ENCODE measurements around the gene OS9.

The OS9 gene

GRCh38 chr12:57754411-57755193 lies 60.7 kb downstream of the OS9 start, which contains the start of gene MARCHF9:
Gene MARCHF9, plus strand, starts transcription at chr12:57755103. Its CDS starts 426 bp downstream, at chr12:57755529.
- no peak for DNase-seq (ENCODE audit: low read depth)
- no peak for TF ChIP-seq CTCF (conservative IDR thresholded peaks at IDR 0.05; ENCODE audit: control insufficient read depth, insufficient read depth, low read depth, low read length)
- H3K4me3 ChIP-seq (ENCODE audit: control insufficient read depth, low read depth, low read length) = peak within 1 kb of the TSS; percentile 39

- peak overlapping the region; percentile 23 for H3K4me3 ChIP-seq (ENCODE audit: control insufficient read depth, low read depth, low read length)
- no peak for TF ChIP-seq CTCF (conservative IDR thresholded peaks at IDR 0.05; ENCODE audit: control insufficient read depth, insufficient read depth, low read depth, low read length)
- no peak for DNase-seq (ENCODE audit: low read depth)
Observed at GRCh38 chr12:57755194-57755453, 61.2 kb downstream of the OS9 start.

GRCh38 chr12:57755454-57756372 lies 61.8 kb downstream of the OS9 start:
- no peak for DNase-seq (ENCODE audit: low read depth)
- no peak for TF ChIP-seq CTCF (conservative IDR thresholded peaks at IDR 0.05; ENCODE audit: control insufficient read depth, insufficient read depth, low read depth, low read length)
- peak overlapping the region; percentile 26 for H3K4me3 ChIP-seq (ENCODE audit: control insufficient read depth, low read depth, low read length)

- DNase-seq (ENCODE audit: low read depth) = no peak
- no peak overlapping the region for H3K4me3 ChIP-seq (ENCODE audit: control insufficient read depth, low read depth, low read length)
- peak; percentile 24 for TF ChIP-seq CTCF (conservative IDR thresholded peaks at IDR 0.05; ENCODE audit: control insufficient read depth, insufficient read depth, low read depth, low read length)
Observed at GRCh38 chr12:57756406-57757341, 62.7 kb downstream of the OS9 start.

GRCh38 chr12:57757771-57758170 lies 63.8 kb downstream of the OS9 start:
- no peak overlapping the region for H3K4me3 ChIP-seq (ENCODE audit: control insufficient read depth, low read depth, low read length)
- no peak for DNase-seq (ENCODE audit: low read depth)
- no peak for TF ChIP-seq CTCF (conservative IDR thresholded peaks at IDR 0.05; ENCODE audit: control insufficient read depth, insufficient read depth, low read depth, low read length)
